Bronchus fibroblast of lung (primary cell): ENCODE measurements around the gene ITPRID1. TPM values are rescaled to one million over a fixed set of nuclear protein-coding genes. Genes with fewer than 3 reads are reported as not detected.

Experiments used
- total RNA-seq: library from RNA; depleted of rRNA; stranded (reverse); fragments of >200 nt; gene quantifications from 2 replicates; pipeline ENCODE4 v1.2.3, GENCODE V29; 2015

ITPRID1 gene
- not detected in 2 replicates for total RNA-seq

GRCh38 chr7:31513790-31514189, at the start of gene ITPRID1:
TSS of gene ITPRID1 (plus strand) at chr7:31514090. CDS start at chr7:31553025, 38,935 bp downstream.

GRCh38 chr7:31687024-31687748, 173.3 kb downstream of the ITPRID1 start, which contains the start of gene PPP1R17:
TSS of gene PPP1R17 (plus strand) at chr7:31687215. CDS start at chr7:31692442, 5,227 bp downstream.

Other genes starting within 250 kb of the ITPRID1 start
- not detected in 2 replicates for gene NEUROD6, start 173.4 kb upstream of the ITPRID1 start, total RNA-seq
- gene PPP1R17, start 173.1 kb downstream of the ITPRID1 start, total RNA-seq: not detected in 2 replicates